Adrenal gland (tissue), 5 donors: ENCODE measurements around the gene PDIA4.

Experiments used
- POLR2A ChIP-seq, 2 donors: fragments of 450-650 bp; IDR thresholded peaks; one replicate each; pipeline ENCODE4 v1.6.1; 2017; ENCODE audit warnings: antibody characterized with exemption in 2 of 2, mild to moderate bottlenecking in 2 of 2, moderate library complexity in 1 of 2
- TF ChIP-seq, protein P1 (sequence below), 6 experiments: fragments of 450-650 bp in 4 of 6; fragments of 200-600 bp in 2 of 6; sonication (generic) in 1 of 6; IDR thresholded peaks; 1 replicate in 5 of 6; 2 replicates in 1 of 6; pipeline versions ENCODE4 v1.5.1 to v1.8.0; 2016 to 2021; ENCODE audit warnings: antibody characterized with exemption in 6 of 6, mild to moderate bottlenecking in 2 of 6, moderate library complexity in 1 of 6
- donor health status: DM: no; HTN: no; CAD: no.

DNA sequence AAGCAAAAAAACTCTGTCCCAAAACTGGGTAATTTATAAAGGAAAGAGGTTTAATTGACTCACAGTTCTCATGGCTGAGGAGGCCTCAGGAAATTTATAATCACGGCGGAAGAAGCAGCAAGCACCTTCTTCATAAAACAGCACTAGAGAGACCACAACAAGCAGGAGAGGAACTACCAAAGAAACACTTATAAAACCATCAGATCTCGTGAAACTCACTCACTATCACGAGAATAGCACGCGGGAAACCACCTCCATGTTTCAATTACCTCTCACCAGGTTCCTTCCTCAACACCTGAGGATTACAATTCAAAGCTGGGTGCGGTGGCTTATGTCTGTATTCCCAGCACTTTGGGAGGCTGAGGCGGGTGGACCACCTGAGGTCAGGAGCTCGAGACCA is 48.5 kb downstream of the PDIA4 start:
- no peak for TF ChIP-seq POLR2A (IDR thresholded peaks at IDR 0.05)
- TF ChIP-seq, protein P1, sequence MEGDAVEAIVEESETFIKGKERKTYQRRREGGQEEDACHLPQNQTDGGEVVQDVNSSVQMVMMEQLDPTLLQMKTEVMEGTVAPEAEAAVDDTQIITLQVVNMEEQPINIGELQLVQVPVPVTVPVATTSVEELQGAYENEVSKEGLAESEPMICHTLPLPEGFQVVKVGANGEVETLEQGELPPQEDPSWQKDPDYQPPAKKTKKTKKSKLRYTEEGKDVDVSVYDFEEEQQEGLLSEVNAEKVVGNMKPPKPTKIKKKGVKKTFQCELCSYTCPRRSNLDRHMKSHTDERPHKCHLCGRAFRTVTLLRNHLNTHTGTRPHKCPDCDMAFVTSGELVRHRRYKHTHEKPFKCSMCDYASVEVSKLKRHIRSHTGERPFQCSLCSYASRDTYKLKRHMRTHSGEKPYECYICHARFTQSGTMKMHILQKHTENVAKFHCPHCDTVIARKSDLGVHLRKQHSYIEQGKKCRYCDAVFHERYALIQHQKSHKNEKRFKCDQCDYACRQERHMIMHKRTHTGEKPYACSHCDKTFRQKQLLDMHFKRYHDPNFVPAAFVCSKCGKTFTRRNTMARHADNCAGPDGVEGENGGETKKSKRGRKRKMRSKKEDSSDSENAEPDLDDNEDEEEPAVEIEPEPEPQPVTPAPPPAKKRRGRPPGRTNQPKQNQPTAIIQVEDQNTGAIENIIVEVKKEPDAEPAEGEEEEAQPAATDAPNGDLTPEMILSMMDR (IDR thresholded peaks at IDR 0.05), result no peak
